HG03103 (cell line): ENCODE measurements around the gene NUP133.
"Not testable (repeated sequence)": the region's sequence is repeated elsewhere in the genome, so short reads cannot be mapped to it uniquely, and the experiment has no call there.

Experiments used
- ATAC-seq: cut with Tn5 transposase; IDR thresholded peaks from one replicate; pipeline ENCODE4 v1.9.1; 2021; ENCODE audit warnings: low read depth; ENCODE audit not compliant: unreplicated experiment

The NUP133 gene

DNA sequence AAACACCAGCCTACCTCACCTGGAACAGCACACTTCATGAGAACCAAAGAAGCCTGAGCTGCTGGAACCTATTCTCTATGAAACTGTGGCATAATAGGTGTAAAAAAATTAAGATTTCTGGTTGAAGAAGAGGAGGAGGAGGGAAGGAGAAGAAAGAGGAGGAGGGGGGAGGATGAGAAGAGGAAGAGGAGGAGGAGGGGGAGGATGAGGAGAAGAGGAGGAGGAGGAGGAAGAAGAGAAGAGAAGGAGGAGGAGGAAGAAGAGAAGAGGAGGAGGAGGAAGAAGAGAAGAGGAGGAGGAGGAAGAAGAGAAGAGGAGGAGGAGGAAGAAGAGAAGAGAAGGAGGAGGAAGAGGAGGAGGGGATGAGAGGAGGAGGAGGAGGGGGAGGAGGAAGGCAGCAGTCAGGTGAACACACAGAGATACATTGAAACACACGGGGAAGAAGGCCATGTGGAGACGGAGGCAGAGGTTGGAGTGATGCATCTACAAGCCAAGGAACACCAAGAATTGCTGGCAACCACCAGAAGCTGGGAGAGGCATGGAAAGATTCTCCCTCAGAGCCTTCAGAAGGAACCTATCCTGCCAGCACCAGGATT, 82.5 kb downstream of the NUP133 start:
- no peak for ATAC-seq

- no peak for ATAC-seq
These were observed 87.4 kb downstream of the NUP133 start for GRCh38 chr1:229420765-229421164.

DNA sequence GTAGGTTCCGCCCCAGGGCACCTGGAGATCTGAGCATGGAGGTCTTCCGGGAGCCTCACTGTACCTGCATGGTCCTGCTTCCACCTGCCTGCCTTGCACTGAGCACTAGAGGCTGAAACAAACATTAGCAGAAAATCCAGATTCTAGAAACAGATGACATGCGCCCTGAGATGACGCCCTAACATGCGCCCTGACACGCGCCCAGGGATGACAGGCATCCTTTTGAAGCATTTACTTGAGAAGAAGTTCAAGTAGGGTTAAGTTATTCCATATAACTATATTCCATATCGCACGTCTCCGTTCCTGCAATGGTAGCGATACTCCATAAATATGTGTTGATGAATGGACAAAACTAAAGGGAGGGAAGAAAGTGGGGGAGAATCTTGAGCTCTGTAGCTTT, 87.9 kb downstream of the NUP133 start:
- no peak for ATAC-seq

DNA sequence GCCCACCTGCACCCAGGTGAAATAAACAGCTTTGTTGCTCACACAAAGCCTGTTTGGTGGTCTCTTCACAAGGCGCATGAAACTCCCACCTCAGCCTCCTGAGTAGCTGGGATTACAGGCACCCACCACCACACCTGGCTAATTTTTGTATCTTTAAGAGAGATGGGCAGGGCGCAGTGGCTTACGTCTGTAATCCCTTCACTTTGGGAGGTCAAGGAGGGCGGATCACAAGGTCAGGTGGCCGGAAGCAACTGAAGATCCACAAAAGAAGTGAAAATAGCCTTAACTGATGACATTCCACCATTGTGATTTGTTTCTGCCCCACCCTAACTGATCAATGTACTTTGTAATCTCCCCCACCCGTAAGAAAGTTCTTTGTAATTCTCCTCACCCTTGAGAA, 89.6 kb downstream of the NUP133 start:
- ATAC-seq = not testable (repeated sequence)

DNA sequence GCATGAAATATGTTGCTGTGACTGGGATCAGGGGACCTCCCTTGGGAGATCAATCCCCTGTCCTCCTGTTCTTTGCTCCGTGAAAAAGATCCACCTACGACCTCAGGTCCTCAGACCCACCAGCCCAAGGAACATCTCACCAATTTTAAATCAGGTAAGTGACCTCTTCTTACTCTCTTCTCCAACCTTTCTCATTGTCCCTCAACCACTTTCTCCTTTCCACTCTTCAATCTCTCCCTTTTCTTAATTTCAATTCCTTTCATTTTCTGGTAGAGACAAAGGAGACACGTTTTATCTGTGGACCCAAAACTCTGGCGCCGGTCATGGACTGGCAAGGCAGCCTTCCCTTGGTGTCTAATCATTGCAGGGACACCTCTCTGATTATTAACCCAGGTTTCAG, 95.3 kb downstream of the NUP133 start:
- not testable (repeated sequence) for ATAC-seq

DNA sequence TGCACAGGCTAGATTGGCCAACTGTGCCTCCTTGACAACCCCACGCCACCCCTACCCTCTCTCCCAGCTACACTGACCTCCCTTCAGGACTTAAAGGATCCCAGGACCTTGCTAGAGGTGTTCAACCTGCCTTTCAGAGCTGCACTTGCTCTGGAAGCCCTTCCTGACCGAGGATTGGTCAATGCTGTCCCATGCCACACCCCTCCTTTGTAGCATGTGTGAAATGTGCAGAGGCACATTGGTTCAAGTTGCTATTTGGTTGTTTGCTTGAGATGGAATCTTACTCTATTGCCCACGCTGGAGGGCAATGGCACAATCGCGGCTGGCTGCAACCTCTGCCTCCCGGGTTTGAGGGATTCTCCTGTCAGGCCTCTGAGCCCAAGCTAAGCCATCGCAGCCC, 96.1 kb downstream of the NUP133 start:
- no peak for ATAC-seq

DNA sequence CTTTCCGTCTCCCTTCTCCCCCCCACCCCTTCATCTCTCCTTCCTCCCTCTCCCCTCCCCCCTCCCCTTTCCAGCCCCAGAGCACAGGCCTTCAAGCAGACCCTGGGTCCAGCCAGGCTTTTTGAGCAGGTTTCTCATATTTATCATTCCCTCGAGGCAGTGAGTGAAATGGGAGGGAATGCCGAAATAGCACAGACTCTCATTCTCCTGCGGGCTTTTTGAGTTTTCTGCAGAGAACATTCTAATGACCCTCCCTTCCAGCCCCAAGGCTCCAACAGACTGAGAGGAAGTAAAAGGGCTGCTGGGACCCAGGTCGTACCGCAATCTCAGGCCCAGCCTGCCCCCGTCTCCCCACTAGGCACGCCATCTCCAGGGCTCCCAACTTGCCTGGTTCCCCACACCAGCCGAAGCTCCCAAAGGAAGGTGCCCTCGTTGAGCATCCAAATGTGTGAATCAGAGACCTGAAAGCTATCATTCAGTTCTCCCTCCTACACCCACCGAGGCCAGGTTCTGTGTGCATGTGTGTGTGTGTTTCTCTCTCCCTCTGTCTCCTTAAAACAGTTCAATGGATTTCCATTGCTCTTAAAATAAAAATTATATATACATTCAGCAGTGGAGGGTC, 96.6 kb downstream of the NUP133 start:
- ATAC-seq = no peak

DNA sequence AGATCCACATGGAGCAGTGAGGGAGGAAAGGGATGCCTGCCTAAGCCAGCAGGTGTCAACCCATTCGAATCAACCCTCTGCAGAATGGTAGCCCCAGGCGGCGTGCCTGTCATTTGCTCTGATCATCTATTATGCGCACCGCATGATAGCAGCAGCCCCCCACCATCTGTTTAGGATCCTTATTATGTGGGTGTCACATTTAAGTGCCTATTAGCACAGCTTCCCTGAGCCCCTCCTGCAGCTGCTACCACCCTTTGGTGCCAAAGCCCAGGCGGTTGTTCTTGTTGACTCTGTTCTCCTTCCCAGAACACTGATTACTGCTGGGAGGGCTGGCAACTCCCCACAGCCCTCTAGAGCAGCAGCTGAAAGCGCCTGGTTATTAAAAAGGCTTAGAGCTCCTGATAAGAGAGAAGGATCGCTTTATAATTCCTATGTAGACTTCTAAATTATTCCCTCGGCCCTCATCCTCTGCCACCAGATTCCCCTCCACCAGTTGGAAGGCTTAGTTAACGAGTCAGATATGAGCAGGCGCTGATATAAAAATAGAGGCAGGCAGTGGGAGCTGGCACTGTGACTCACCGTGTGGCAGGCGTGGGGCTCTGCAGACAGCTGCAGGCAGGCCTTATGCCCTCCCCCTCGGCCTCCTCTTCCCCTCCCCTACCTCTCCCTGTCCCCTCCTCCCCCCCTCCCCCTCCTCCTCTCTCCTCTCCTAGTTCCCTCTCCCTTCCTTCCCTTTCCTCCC, 97.3 kb downstream of the NUP133 start:
- no peak for ATAC-seq

DNA sequence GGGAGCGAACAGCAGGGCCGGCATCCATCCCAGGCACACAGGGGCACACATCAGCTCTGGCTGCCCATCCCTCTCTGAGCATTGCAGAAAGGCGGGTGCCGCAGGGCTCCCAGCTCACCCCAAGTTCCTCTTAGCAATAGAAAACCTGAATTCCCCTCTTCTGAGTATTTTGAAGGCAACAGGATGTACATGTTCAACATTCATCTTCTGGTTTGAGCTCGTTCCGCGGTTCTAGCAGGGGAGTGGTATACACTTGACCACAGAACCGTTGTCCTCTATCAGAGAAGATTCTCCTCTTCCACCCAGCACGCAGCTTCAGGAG, 97.8 kb downstream of the NUP133 start:
- ATAC-seq = no peak

- no peak for ATAC-seq
These were observed 98.3 kb downstream of the NUP133 start for GRCh38 chr1:229409616-229410369.

DNA sequence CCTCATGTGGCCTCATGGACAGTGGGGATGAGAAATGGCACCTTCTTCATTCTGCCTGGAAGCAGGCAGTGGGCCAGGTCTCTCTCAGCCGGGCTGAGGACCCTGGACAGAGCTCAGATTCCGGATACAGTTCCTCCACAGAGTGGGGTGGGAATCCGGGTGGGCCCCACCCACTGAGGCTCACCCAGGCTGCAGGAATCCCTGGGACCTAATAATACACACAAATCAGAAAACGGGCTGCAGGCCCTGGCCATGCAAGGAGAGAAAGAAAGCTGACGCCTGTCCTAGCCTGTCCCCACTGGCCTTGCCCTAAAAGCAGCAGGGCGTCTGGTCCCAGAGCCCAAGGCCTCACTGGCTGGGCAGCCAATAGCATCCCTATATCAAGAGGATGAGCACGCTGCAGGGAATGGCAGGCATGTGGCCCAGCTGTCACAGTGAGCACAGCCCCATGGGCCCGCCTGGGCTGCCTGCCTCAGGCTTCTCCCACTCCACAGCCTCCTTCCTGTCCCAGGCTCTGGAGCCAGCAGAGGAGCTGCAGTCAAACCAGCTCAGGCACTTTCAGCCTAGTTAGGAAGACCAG, 99.6 kb downstream of the NUP133 start:
- no peak for ATAC-seq

- ATAC-seq = no peak
These were observed 100.7 kb downstream of the NUP133 start for GRCh38 chr1:229407206-229408026.

GRCh38 chr1:229406798-229407197, 101.3 kb downstream of the NUP133 start:
- ATAC-seq = no peak

DNA sequence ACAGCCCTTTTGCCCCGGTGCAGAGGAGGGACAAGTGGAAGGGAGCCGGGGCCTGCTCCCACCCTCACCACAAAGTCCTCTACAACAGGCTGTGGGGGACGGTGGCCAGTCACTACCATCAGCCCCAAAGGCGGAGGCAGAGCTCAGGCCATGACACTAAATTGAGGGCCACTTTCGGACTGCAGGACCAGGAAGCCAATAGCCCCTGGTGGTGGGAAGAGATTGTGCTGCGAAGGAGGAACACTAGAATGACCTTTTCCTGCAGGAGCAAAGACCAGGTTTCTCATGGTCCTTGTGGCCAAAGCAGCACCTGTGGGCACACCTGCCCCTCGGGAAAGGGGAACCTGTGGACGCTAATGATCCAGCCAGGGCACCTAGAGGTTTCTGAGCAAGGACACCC, 104.6 kb downstream of the NUP133 start:
- no peak for ATAC-seq

DNA sequence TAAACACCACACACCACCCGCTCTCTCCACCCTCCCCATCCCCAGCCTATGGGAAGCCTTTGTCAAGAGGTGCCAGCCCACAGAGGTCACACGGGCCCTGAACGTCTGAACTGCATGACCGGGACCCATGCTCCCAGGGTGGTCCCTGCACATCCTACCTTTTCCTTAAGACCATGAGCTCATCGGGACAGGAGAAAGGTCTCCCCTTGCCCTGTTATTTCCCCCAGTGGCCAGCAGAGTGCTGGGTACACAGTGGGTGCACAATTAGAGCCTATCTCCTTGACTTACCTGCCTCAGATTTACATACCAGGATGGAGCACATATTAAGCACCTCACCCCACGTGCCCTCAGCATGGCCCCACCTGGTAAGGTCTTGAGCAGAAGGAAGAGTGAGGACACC, 105.1 kb downstream of the NUP133 start:
- ATAC-seq = no peak

DNA sequence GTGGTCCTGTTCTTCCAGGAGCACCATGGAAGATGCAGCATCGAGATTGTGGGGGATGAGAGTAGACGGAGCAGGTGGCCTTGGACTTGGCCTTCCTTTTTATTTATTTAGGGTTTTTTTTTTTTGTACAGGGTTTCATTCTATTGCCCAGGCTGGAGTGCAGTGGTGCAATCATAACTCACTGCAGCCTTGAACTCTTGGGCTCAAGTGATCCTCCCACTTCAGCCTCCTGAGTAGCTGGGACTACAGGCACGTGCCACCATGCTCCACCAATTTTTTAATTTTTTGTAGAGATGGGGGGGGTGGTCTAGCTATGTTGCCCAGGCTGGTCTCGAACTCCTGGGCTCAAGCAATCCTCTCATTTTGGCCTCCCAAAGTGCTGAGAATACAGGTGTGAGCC, 105.8 kb downstream of the NUP133 start:
- not testable (repeated sequence) for ATAC-seq

DNA sequence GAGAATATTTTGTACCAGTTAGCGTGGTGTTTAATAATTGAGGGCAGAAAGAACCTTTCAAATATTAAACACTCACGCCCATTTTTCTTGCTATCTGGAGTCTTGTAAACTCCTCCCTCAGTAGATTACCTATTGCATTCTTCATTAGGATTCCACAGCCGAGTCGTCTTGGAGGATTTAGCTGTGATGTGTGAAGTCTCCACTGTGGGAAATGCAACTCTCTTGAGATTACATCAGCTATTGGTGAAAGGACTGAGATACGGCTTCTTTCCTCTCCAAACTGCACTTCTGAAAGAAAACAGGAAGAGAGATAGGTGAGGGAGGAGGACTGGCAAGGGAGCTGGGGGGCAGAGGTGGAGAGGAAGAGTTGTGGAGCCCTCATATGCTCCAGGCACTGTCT, 110.4 kb downstream of the NUP133 start:
- no peak for ATAC-seq

- no peak for ATAC-seq
These were observed 111.4 kb downstream of the NUP133 start for GRCh38 chr1:229396585-229397206.

DNA sequence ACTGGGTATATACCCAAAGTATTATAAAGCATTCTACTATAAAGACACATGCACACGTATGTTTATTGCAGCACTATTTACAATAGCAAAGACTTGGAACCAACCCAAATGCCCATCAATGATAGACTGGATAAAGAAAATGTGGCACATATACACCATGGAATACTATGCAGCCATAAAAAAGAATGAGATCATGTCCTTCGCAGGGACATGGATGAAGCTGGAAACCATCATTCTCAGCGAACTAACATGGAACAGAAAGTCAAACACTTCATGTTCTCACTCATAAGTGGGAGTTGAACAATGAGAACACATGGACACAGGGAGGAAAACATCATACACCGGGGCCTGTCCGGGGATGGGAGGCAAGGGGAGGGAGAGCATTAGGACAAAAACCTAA, 113.6 kb downstream of the NUP133 start:
- ATAC-seq = not testable (repeated sequence)

DNA sequence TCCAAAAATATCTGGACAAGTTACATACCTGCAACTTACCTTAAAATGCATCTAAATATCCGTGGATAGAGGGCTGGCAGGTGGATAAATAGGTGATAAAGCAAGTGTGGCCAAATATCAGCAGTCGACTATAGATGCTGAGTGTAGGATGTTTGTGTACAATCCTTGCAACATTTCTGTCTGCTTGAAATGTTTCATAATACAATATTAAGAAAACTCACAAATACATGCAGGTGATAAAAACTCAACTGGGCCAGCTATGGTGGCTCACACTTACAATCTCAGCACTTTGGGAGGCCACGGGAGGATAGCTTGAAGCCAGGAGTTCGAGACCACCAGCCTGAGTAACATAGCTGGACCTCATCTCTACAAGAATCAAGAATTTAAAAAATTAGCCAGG, 115.2 kb downstream of the NUP133 start:
- no peak for ATAC-seq
